ENCODE results near the gene DTX1. TPM values are rescaled to one million over a fixed set of nuclear protein-coding genes. Genes with fewer than 3 reads are reported as not detected.

The DTX1 gene
- total RNA-seq, 1 experiment from 2014 or later, result 2.5 TPM

DNA sequence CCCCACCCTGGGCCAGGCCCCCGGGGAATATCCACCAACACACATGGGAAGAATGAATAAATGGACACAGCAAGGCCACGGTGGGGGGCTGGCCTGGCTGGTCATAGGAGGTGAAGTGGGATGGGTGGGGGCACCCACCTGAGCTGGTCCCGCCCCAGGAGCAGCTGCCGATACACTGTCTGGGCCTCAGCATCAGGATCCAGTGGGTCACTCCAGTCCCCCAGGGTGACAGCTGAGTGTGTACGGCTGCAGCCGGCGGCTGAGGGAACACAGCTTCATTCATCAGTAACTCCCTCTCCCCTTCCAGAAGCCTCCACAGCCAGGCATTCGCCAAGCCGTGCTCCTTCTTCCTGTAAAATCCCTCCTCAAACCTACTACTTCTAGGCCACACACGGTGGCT, 45.2 kb downstream of the DTX1 start:
- no peak for DNase-seq
- H3K36me3 ChIP-seq (replicated peaks; ENCODE audit: control insufficient read depth, insufficient read depth, low read length), result no peaks in the 10 kb centered on the region; the same call in 1 of the 2 replicates
- peaks cover 1% of the 10 kb centered on the region; the same call in 1 of the 2 replicates for H3K27me3 ChIP-seq (ENCODE audit: control insufficient read depth, insufficient read depth, low read length)
- no peak overlapping the region for H3K4me3 ChIP-seq (ENCODE audit: insufficient read depth, low read depth, low read length)

DNA sequence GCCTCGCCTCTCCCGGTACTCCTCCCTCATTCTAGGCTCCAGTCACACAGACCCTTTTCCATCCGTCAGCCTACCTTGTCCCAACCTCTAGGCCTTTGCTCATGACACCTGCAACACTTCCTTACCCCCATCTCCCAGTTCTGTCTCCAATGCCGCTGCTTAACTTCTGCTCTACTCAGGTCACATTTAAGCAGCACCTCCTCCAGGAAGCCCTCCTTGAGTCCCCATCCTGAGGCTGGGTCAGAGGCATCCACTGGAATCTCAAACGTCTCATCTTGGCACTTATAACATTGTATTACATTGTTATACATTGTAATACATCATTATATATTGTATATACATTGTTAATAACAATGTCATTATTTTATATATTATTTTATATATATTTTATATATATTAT, 46.3 kb downstream of the DTX1 start:
- Histone ChIP-seq H3K27me3 (ENCODE audit: control insufficient read depth, insufficient read depth, low read length) (peaks cover 1% of the 10 kb centered on the region; the same call in 1 of the 2 replicates), H3K36me3 (replicated peaks; ENCODE audit: control insufficient read depth, insufficient read depth, low read length) (no peaks in the 10 kb centered on the region; the same call in none of the 2 replicates), H3K4me3 (ENCODE audit: insufficient read depth, low read depth, low read length) (no peak overlapping the region)
- DNase-seq, result no peak

DNA sequence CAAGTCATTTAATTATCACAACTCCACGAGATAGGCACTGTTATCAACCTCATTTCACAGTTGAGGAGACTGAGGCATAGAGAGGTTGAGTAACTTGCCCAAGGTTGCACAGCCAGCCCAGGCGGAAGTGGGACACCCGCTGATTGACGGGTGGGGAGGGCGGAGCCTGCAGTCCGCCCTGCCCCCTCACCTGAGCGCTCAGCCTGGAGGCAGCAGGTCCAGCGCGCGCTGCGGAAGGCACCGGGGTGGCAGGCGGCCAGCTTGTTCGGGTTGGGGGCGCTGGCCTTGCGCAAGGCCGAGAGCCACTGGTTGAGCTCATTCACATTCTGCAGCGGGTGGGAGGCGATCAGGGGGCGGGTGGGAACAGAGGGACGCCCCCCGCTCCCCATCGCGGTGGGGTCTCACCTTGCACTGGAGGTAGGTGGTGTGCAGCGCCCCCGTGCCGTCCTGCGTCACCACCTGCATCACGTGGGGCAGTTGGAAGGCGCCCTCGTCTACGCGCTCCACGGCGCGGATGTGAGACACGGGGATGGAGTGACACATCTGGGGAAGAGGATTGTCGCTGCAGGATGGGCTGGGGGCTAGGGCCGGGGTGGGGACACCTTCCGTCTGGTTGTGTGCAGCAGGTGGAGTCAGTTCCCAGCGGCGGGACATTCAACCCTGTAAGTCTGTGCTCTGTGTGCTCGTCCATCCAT, 47.4 kb downstream of the DTX1 start:
- Histone ChIP-seq H3K27me3 (ENCODE audit: control insufficient read depth, insufficient read depth, low read length) (peaks cover 1% of the 10 kb centered on the region; the same call in 1 of the 2 replicates), H3K36me3 (replicated peaks; ENCODE audit: control insufficient read depth, insufficient read depth, low read length) (no peaks in the 10 kb centered on the region; the same call in none of the 2 replicates), H3K4me3 (ENCODE audit: insufficient read depth, low read depth, low read length) (peak overlapping the region; percentile 50)
- peak; percentile 97 for DNase-seq

DNA sequence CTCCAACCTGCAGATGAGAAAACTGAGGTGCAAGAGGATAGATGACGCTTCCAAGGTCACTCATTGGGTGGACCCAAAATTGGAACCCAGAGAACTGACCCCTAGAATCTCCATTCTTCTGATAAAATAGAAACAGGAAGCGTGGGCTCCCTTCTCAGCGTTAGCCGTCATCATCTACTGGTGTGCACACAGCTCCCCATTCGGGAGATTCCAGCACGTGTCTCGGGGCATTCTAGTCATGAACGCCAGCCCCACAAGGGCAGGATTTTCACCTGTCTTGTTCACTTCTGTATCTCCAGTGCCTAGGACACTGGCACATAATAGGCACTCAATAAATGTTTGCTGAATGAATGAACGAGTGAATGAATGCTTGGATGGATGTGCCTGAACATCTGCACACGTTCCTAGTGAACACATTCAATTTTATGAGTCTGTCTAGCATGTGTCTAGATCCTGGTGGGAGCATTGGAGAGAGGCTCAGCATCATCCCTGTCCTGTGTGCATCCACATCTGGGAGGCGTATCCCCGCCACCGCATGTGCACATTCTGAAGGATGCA, 48.5 kb downstream of the DTX1 start:
- Histone ChIP-seq H3K27me3 (ENCODE audit: control insufficient read depth, insufficient read depth, low read length) (peaks cover 1% of the 10 kb centered on the region; the same call in 1 of the 2 replicates), H3K4me3 (ENCODE audit: insufficient read depth, low read depth, low read length) (no peak overlapping the region), H3K36me3 (replicated peaks; ENCODE audit: control insufficient read depth, insufficient read depth, low read length) (no peaks in the 10 kb centered on the region; the same call in none of the 2 replicates)
- DNase-seq, result no peak

DNA sequence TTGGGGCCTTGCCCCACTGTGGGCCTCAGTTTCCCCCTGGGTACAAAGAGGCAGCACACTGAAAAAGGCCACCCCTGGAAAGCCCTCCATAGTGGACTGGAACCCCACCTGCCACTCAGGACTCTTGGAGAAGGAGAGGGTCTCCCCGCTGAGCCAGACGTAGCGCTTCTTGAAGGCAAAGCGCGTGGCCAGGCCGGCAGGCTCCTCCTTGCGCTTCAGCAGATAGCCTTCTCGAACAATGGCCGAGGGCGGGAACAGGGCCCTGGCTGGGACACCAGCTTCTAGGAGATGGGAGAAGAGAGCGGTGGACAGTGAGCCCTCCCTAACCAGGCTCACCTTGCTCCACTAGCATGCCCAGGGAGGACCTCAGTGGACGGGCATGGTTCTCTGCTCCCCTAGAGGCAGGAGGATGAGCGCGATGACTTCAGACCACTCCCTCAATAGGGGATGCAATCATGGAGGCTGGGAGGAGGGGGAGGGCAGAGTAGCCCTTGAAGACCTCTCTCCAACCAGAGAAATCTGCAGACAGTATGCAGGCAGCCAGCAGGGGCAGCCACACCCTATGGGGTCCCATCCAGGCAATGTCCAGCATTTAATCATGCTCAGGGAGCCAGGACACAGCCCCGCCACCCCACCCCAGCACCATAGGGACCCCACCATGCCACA, 49.2 kb downstream of the DTX1 start:
- DNase-seq, result peak; percentile 63
- Histone ChIP-seq H3K4me3 (ENCODE audit: insufficient read depth, low read depth, low read length) (no peak overlapping the region), H3K36me3 (replicated peaks; ENCODE audit: control insufficient read depth, insufficient read depth, low read length) (no peaks in the 10 kb centered on the region; the same call in none of the 2 replicates), H3K27me3 (ENCODE audit: control insufficient read depth, insufficient read depth, low read length) (peaks cover 1% of the 10 kb centered on the region; the same call in 1 of the 2 replicates)

DNA sequence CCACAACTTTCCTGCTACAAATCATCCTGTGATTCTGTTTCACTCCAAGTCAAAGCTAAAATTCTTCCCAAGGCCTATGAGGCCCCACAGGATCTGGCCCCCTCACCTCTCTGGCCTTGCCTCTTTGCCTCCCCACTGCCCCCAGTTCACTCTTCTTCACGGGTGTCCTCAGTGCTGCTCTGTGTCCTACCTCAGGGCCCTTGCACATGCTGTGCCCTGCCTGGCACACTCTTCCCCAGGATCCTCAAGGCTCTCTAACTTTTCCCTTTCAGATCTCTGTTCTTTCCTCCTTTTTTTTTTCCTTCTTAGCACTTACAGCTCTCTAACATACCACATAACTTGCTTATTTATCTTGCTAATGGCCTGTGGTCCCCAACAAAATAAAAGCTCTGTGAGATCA, 49.8 kb downstream of the DTX1 start:
- Histone ChIP-seq H3K27me3 (ENCODE audit: control insufficient read depth, insufficient read depth, low read length) (peaks cover 1% of the 10 kb centered on the region; the same call in 1 of the 2 replicates), H3K36me3 (replicated peaks; ENCODE audit: control insufficient read depth, insufficient read depth, low read length) (no peaks in the 10 kb centered on the region; the same call in none of the 2 replicates)
- DNase-seq, result no peak

DNA sequence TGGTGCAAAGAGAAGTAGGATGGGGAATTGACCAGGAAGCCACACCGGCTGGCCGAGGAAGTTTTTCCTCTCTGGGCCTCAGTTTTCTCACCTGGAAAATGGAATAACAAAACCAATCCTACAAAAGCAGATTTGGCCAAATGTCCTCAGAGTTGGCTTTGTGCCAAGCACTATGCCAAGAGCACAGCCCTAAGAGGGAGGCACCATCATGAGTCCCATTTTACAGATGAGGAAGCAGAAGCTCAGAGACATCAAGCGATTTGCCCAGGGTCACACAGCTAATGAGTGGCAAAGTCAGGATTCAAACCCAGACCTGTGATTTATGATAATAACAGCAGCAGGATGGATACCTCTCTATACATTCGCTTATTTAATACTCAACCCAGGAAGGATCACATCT, 51.8 kb downstream of the DTX1 start:
- Histone ChIP-seq H3K27me3 (ENCODE audit: control insufficient read depth, insufficient read depth, low read length) (peaks cover 1% of the 10 kb centered on the region; the same call in 1 of the 2 replicates), H3K4me3 (ENCODE audit: insufficient read depth, low read depth, low read length) (no peak overlapping the region), H3K36me3 (replicated peaks; ENCODE audit: control insufficient read depth, insufficient read depth, low read length) (no peaks in the 10 kb centered on the region; the same call in none of the 2 replicates)
- no peak for DNase-seq

More for the DNA sequence above, 49.8 kb downstream of the DTX1 start:
- H3K4me3 ChIP-seq (ENCODE audit: insufficient read depth, low read depth, low read length), result no peak overlapping the region

DNA sequence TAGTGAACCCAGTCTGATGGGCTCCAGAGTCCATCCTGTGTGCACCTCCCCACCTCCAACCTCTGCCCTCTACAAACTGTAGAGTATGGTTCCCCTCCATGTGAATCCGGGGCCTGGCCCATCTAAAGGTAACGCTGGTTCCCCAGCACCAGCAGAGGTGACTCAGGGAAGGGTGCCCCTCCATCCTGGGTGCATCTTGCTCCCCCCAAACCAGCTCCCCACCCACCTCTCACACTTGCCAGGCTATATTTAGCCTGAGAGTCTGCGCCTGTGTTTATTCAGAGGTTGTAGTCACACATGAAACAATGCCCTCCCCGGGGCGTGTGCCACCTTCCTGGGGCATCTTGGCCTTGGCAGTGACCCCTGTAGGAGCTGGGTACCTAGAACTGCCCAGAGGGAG, 52.8 kb downstream of the DTX1 start:
- no peaks in the 10 kb centered on the region; the same call in 1 of the 2 replicates for H3K27me3 ChIP-seq (ENCODE audit: control insufficient read depth, insufficient read depth, low read length)
- H3K36me3 ChIP-seq (replicated peaks; ENCODE audit: control insufficient read depth, insufficient read depth, low read length), result no peaks in the 10 kb centered on the region; the same call in none of the 2 replicates
- no peak overlapping the region for H3K4me3 ChIP-seq (ENCODE audit: insufficient read depth, low read depth, low read length)
- no peak for DNase-seq

DNA sequence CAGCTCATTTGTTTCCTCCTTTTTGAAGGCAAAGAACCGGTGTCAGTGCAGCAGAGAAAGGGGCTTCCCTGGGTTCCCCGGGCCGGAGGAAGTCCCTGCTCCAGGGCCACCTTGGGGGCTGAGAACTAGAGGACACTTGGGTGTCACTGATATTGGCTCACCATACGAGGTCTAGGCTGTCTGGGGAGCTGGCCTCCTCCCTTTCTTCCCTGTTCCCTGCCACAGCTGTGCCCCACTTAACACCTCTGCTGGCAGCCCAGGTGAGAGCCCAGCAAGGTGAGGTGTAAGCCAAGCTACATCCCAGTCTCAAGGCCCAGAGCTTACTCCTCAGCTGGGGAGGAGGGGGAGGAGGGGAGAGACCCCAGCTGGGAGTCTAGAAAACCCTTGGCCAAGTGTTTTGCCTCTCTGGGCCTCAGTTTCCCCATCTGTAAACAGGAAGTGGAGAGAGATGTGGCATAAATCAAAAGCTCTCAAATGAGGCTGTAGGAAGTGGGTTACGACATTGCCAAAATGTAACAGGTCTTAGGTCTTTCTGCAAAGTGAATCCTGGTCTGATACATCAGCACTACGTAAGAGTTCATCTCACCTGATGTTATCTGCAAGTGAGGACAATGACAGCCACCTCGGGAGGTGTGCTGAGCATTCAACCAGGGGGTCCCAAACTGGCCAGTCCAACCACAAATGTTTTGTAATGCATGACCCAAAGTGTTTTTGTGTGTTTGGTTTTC, 53.5 kb downstream of the DTX1 start:
- peak; percentile 35 for DNase-seq
- H3K4me3 ChIP-seq (ENCODE audit: insufficient read depth, low read depth, low read length), result no peak overlapping the region
- H3K36me3 ChIP-seq (replicated peaks; ENCODE audit: control insufficient read depth, insufficient read depth, low read length), result no peaks in the 10 kb centered on the region; the same call in none of the 2 replicates
- H3K27me3 ChIP-seq (ENCODE audit: control insufficient read depth, insufficient read depth, low read length), result no peaks in the 10 kb centered on the region; the same call in 1 of the 2 replicates

DNA sequence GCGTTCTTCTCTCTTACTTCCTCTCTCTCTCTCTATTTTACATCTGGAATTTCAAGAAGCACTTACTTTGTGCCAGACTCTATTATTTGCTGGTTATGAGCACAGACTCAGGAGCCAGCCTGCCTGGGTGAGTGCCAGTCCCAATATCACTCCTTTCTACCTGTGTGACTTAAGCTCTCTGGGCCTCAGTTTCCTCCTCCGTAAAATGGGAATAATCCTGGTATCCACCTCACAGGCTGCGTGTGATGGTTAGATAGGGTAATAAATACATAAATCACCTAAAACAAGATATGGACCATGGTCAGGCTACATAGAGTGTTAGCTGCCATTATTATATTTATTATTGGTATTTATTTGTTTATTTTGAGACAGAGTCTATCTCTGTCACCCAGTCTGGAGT, 54.7 kb downstream of the DTX1 start:
- Histone ChIP-seq H3K36me3 (replicated peaks; ENCODE audit: control insufficient read depth, insufficient read depth, low read length) (no peaks in the 10 kb centered on the region; the same call in 1 of the 2 replicates), H3K27me3 (ENCODE audit: control insufficient read depth, insufficient read depth, low read length) (no peaks in the 10 kb centered on the region; the same call in 1 of the 2 replicates), H3K4me3 (ENCODE audit: insufficient read depth, low read depth, low read length) (no peak overlapping the region)
- no peak for DNase-seq

DNA sequence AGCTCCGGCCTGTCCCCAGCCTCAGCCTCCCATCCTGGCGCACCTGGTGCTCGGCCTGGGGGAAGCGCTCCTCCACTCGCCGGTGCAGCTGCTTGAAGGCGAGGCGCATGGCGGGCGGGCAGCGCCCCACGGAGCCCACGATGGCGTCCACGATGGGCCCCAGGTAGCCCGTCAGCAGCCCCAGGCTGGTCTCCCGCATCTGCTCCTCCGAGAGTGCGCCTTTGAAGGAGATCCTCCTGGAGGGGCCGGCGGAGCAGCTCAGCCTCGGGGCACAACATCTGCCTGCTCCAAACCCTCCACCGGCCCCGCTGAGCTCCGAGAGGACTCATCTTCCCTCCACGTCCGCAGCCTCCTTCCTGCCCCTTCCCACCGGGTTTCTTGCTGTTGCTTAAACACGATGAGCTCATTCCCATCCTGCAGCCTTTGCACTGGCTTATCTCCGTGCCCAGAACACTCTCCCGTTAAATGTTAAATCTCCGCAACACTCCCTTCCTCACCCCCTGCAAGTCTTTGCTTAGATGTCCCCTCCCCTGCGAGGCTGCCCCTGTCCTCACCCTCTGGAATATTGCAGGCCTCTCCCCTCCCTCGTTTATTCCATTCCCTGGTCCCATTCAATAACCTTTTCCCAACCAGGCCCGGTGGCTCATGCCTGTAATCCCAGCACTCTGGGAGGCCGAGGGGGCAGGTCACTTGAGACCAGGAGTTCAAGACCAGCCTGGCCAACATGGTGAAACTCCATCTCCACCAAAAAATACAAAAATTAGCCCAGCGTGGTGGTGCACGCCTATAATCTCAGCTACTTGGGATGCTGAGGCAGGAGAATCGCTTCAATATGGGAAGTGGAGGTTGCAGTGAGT, 55.7 kb downstream of the DTX1 start:
- no peak overlapping the region for H3K4me3 ChIP-seq (ENCODE audit: insufficient read depth, low read depth, low read length)
- DNase-seq, result peak; percentile 53
- no peaks in the 10 kb centered on the region; the same call in 1 of the 2 replicates for H3K27me3 ChIP-seq (ENCODE audit: control insufficient read depth, insufficient read depth, low read length)
- H3K36me3 ChIP-seq (replicated peaks; ENCODE audit: control insufficient read depth, insufficient read depth, low read length), result no peaks in the 10 kb centered on the region; the same call in 1 of the 2 replicates

DNA sequence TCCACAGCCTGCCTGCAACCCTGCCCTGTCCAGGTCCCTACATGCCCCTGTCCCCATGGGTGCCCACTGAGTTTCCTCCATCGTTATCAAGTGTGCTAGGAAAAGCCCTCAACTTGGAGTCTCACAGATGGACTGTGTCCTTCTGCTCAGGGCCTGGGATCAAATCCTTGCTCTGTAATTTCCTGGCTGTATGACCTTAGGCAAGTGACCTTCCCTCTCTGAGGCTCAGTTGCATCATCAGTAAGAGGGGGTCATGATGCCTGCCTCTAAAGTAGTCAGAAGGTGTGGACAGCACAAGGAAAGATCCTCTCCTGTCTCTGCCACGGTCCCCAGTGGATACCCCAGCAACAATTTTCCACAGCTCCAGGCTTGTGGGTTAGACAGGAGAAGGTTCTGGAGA, 56.9 kb downstream of the DTX1 start:
- Histone ChIP-seq H3K27me3 (ENCODE audit: control insufficient read depth, insufficient read depth, low read length) (no peaks in the 10 kb centered on the region; the same call in 1 of the 2 replicates), H3K4me3 (ENCODE audit: insufficient read depth, low read depth, low read length) (no peak overlapping the region), H3K36me3 (replicated peaks; ENCODE audit: control insufficient read depth, insufficient read depth, low read length) (no peaks in the 10 kb centered on the region; the same call in 1 of the 2 replicates)
- DNase-seq, result no peak

DNA sequence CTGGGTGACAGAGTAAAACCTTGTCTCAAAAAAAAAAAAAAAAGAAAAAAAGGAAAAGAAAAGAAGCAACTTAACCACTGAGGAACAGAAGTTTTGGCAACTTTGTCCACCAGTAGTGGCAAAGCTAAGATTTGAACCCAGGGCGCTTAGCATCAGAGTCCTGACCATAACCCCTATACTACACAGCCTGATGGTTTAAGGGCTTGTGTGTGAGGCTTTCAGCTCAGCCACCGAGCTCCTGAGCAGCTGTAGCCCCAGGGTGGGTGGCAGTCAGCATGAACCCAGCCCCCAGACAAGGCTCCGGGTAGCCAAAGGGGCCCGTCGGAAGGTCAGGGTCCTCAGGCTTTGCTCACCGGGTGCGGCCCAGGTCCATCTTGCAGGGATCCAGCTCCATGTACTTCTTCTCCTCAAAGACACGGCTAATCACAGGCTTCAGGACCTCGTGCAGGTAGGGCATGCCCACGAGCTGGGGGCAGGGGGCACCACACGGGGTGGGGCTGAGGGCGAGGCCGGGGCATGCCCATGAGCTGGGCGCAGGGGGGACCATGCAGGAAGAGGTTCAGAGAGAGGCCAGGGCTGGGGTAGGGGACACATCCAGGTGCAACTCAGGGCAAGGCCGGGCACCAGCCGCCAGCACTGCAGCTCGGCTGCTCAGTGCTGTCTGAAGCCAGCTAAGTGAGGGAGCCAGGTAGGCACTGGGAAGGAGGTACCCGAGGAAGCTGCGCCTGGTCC, 58.1 kb downstream of the DTX1 start:
- H3K4me3 ChIP-seq (ENCODE audit: insufficient read depth, low read depth, low read length), result no peak overlapping the region
- no peaks in the 10 kb centered on the region; the same call in 1 of the 2 replicates for H3K27me3 ChIP-seq (ENCODE audit: control insufficient read depth, insufficient read depth, low read length)
- peak; percentile 38 for DNase-seq
- no peaks in the 10 kb centered on the region for H3K36me3 ChIP-seq (replicated peaks; ENCODE audit: control insufficient read depth, insufficient read depth, low read length)

Data from H7 (cell line).